GM19328 (cell line): ENCODE data around the gene NDUFA7.
"Not testable (repeated sequence)": the region's sequence is repeated elsewhere in the genome, so short reads cannot be mapped to it uniquely, and the experiment has no call there.

ENCODE experiments used
- ATAC-seq: cut with Tn5 transposase; IDR thresholded peaks from one replicate; pipeline ENCODE4 v1.9.1; 2021; ENCODE audit warnings: mild to moderate bottlenecking, moderate library complexity; ENCODE audit not compliant: unreplicated experiment

NDUFA7 gene

GRCh38 chr19:8321067-8321985 lies at the start of gene NDUFA7, which contains the start of gene RPS28:
Gene NDUFA7 (minus strand): TSS chr19:8321375. CDS start chr19:8321358, 17 bp downstream.
Gene RPS28 (plus strand): TSS chr19:8321496. CDS start chr19:8321531, 35 bp downstream.
- ATAC-seq = peak; percentile 67

DNA sequence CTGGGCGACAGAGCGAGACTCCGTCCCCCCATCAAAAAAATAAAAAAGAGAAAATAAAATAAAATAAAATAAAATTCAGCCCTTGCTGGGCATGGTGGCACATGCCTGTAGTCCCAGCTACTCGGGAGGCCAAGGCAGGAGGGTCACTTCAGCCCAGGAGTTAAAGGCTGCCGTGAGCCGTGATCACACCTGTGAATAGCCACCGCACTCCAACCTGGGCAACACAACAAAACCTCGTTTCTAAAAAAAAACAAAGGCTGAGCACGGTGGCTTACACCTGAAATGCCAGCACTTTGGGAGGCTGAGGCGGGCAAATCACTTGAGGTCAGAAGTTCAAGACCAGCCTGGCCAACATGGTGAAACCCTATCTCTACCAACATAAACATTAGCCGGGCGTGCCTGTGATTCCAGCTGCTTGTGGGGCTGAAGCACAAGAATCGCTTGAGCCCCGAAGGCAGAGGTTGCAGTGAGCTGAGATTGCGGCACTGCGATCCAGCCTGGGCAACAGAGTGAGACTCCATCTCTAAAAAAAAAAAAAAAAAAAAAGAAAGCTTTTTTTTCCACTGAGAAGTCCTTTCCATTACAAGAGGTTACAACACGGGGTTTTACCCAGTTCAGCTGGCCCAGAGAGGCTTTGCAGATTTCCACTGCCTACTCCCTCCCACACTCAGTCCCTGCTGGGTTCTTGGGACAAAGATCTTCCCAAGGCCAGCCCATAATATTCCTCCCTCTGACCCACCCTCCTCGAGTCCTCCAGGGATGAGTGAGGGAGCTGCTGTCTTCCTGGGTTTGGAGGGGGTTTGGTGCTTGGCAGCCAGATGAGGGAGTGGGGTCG lies 49.2 kb upstream of the NDUFA7 start:
- no peak for ATAC-seq

DNA sequence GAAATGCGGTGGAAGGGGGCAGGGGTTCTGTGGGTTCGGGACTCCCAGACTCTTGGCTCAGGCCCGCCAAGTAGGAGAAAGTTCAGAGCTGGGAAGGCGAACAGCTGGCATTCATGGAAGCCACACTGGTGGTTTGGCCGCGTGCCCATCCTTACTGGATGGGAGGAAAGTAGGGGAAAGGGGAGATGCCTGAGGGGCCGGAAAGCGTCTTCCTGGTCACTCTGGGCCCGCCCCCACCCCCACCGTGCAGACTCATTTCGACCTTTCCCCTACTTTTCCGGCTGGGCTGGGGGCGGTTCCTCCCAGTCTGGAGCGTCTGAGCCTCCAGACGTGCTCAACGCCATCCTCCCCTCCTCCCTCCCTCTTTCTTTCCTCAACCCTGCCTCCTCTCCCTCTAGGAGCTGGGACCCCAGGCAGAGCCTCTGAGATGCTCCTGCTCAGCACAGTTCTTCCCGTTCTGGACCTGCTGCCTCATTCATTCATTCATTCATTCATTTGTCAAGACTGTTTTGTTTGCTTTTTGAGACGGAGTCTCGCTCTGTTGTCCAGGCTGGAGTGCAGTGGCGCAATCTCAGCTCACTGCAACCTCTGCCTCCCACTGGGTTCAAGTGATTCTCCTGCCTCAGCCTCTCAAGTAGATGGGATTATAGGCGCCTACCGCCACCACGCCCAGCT lies 46.3 kb upstream of the NDUFA7 start:
- no peak for ATAC-seq

DNA sequence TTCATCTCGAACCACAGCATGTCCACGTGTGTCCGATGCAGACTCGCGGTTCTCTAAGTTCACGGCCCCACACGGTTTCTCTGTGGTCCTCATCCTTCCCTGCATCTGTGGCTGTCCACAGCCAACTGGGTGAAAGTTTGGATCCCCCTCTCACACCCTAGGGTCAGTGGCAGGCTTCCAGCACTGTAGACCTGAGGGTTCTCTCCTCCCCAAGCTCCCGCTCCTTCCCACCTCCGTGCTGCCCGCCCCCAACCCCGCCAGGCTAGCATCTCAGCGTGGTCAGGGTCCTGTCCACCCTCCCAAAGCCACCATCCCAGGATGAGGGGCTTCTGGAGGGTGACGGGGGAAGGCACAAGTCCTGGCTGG lies 45.8 kb upstream of the NDUFA7 start:
- no peak for ATAC-seq

DNA sequence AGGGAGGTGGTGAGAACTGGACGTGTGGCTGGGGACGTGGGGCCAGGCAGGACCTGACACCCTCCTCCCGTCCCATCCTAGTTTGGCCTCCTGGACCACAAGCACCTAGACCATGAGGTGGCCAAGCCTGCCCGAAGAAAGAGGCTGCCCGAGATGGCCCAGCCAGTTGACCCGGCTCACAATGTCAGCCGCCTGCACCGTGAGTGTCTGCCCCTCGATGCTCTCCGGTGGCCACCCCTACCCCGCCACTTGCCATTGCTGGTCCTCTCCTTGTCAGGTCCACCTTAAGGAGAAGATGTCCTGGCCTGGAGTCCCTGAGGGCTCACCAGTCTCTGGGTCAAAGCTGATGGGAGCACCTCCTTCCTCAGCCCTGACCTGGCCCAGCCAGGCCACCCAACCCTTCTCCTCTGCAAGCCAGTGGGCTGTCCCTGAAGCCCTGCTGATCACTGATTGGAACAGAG lies 45.0 kb upstream of the NDUFA7 start:
- ATAC-seq = no peak

- no peak for ATAC-seq
These were observed 42.9 kb upstream of the NDUFA7 start, which contains the start of gene ANGPTL4 for GRCh38 chr19:8363803-8364771. Gene ANGPTL4 (plus strand): TSS chr19:8364155. CDS start chr19:8364322, 167 bp downstream.

GRCh38 chr19:8361921-8362793 lies 41.0 kb upstream of the NDUFA7 start:
- ATAC-seq = no peak

- no peak for ATAC-seq
These were observed 39.0 kb upstream of the NDUFA7 start for GRCh38 chr19:8360196-8360595.

GRCh38 chr19:8358948-8359347 lies 37.8 kb upstream of the NDUFA7 start:
- no peak for ATAC-seq

DNA sequence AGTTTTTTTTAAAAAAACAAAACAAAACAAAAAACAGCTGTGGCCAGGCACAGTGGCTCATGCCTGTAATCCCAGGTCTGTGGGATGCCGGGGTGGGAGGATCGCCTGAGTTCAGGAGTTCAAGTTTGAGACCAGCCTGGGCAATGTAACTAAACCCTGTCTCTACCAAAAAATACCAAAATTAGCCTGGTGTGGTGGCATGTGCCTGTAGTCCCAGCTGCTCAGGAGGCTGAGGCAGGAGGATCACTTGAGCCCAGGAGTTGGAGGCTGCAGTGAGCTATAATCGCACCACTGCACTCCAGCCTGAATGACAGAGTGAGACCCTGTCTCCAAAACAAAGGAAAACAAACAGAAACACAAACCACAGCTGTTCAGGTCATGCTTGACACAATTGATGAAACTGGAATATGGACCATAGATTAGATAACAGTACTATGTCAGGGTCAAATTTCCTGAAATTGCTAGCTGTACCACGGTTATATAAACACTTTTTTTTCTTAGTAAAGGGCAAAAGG lies 35.9 kb upstream of the NDUFA7 start:
- ATAC-seq = no peak

GRCh38 chr19:8355631-8356402 lies 34.6 kb upstream of the NDUFA7 start:
- ATAC-seq = no peak

GRCh38 chr19:8352845-8353244 lies 31.7 kb upstream of the NDUFA7 start:
- not testable (repeated sequence) for ATAC-seq

DNA sequence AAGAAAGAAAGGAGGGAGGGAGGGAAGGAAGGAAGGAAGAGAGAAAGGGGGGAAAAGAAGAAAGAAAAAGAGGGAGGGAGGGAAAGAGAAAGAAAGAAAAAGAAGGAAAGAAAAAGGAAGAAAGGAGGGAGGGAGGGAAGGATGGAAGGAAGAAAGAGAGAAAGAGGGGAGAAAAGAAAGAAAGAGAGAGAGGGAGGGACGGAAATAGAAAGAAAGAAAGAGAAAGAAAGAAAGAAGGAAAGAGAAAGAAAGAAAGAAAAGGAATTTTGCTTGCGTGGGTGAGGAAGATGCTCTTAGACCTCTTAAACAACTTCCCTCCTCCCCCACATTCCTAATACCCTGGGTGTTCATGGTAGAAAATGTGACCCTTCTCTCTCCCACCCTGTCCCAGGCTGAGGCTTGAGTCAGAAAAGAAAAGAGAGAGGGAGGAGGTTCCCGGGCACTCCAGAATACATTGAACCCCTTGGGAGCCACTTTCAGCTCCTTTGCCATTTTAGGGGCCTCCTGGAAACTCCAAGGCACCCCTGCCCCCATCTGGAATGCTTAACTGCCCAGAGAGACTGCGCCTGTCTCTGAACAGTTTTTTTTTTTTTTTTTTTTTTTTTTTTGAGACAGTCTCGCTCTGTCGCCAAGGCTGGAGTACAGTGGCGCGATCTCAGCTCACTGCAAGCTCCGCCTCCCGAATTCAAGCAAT lies 31.1 kb upstream of the NDUFA7 start:
- no peak for ATAC-seq

GRCh38 chr19:8349629-8350372 lies 28.6 kb upstream of the NDUFA7 start:
- not testable (repeated sequence) for ATAC-seq

DNA sequence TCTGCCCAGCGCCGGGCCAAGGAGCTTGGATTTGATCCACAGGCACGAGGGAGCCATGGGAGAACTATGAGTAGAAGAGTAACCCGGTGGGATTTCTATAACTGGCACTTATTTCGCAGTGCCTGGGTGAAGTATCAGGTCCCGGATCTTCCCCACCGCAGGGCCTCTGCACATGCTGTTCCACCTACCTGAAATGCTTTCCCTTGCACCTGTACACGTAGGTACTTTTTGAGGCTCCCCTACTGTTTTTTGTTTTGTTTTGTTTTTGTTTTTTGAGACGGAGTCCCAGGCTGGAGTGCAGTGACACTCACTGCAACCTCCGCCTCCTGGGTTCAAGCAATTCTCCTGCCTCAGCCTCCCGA lies 22.3 kb upstream of the NDUFA7 start:
- ATAC-seq = no peak

GRCh38 chr19:8342684-8343482 lies 21.7 kb upstream of the NDUFA7 start, which contains the start of gene KANK3:
Gene KANK3 (minus strand): TSS chr19:8343262. CDS start chr19:8337828, 5,434 bp downstream.
- ATAC-seq = peak; percentile 72
